Keratinocyte (primary cell): Measurements from ENCODE around the gene MYMK. TPM values are rescaled to one million over a fixed set of nuclear protein-coding genes. Genes with fewer than 3 reads are reported as not detected.

ENCODE experiments used
- DNase-seq: peaks from one replicate; pipeline ENCODE4 v3.0.0-alpha.2; 2011; ENCODE audit warnings: low read depth, missing footprints, low spot score
- FAIRE-seq: peaks from 2 replicates; lab custom pipeline; 2011; peaks lifted over from hg19 to GRCh38; lab: Jason Lieb, UNC
- H2AFZ ChIP-seq: 2 replicates; pipeline ENCODE4 v1.6.0; 2012; ENCODE audit warnings: low read length, control low read depth, inconsistent platforms; ENCODE audit not compliant: control insufficient read depth
- H3K27ac ChIP-seq: 2 replicates; pipeline ENCODE4 v1.5.1; 2011; ENCODE audit warnings: low read length; ENCODE audit not compliant: control insufficient read depth, insufficient read depth
- H3K27me3 ChIP-seq: 3 replicates; pipeline ENCODE4 v1.6.0; 2011; ENCODE audit warnings: low read length; ENCODE audit not compliant: control insufficient read depth, insufficient read depth; ENCODE audit errors: extremely low read depth
- H3K36me3 ChIP-seq, 2 experiments: 2 replicates in 1 of 2; 3 replicates in 1 of 2; pipeline ENCODE4 v1.5.1; 2011; ENCODE audit warnings: low read length in 2 of 2, mild to moderate bottlenecking in 1 of 2; ENCODE audit not compliant: control insufficient read depth in 2 of 2, insufficient read depth in 2 of 2; ENCODE audit errors: extremely low read depth in 1 of 2
- H3K4me1 ChIP-seq: 3 replicates; pipeline ENCODE4 v1.5.1; 2011; ENCODE audit warnings: low read length; ENCODE audit not compliant: control insufficient read depth, insufficient read depth; ENCODE audit errors: extremely low read depth
- H3K4me2 ChIP-seq: 3 replicates; pipeline ENCODE4 v1.6.0; 2011; ENCODE audit warnings: low read depth, low read length; ENCODE audit not compliant: control insufficient read depth, insufficient read depth; ENCODE audit errors: extremely low read depth
- H3K4me3 ChIP-seq, 3 experiments: fragments of 200-600 bp in 1 of 3; sonication (generic) in 1 of 3; 2 replicates in 2 of 3; 3 replicates in 1 of 3; pipeline ENCODE4 v1.5.1; 2011 to 2016; ENCODE audit warnings: low read length in 3 of 3, mild to moderate bottlenecking in 3 of 3, control low read depth in 2 of 3, inconsistent platforms in 1 of 3, low read depth in 1 of 3, mixed read lengths in 1 of 3, mixed run types in 1 of 3, moderate library complexity in 1 of 3; ENCODE audit not compliant: control insufficient read depth in 2 of 3, insufficient read depth in 2 of 3; ENCODE audit errors: extremely low read depth in 1 of 3
- H3K79me2 ChIP-seq: 2 replicates; pipeline ENCODE4 v1.6.0; 2012; ENCODE audit warnings: low read length; ENCODE audit not compliant: control insufficient read depth, insufficient read depth
- H3K9ac ChIP-seq: 3 replicates; pipeline ENCODE4 v1.6.0; 2011; ENCODE audit warnings: low read length; ENCODE audit not compliant: control insufficient read depth, insufficient read depth; ENCODE audit errors: extremely low read depth
- H3K9me1 ChIP-seq: 3 replicates; pipeline ENCODE4 v1.6.0; 2011; ENCODE audit warnings: low read length; ENCODE audit not compliant: control insufficient read depth, insufficient read depth; ENCODE audit errors: extremely low read depth
- H3K9me3 ChIP-seq: 2 replicates; pipeline ENCODE4 v1.5.1; 2012; ENCODE audit warnings: low read depth, low read length; ENCODE audit not compliant: control insufficient read depth
- H4K20me1 ChIP-seq: 3 replicates; pipeline ENCODE4 v1.6.0; 2011; ENCODE audit warnings: low read length; ENCODE audit not compliant: control insufficient read depth, insufficient read depth; ENCODE audit errors: extremely low read depth
- CTCF ChIP-seq, 3 experiments: IDR thresholded peaks in 1 of 3; conservative IDR thresholded peaks in 1 of 3; optimal IDR thresholded peaks in 1 of 3; 2 replicates in 2 of 3; 3 replicates in 1 of 3; pipeline versions ENCODE3 to v1.5.1; 2011; ENCODE audit warnings: low read length in 3 of 3, mild to moderate bottlenecking in 3 of 3, moderate library complexity in 2 of 3, control low read depth in 1 of 3, inconsistent platforms in 1 of 3; ENCODE audit not compliant: insufficient read depth in 2 of 3; ENCODE audit errors: extremely low read depth in 1 of 3
- EZH2 ChIP-seq: IDR thresholded peaks from one replicate; pipeline ENCODE4 v1.6.1; 2012; ENCODE audit warnings: inconsistent platforms, mild to moderate bottlenecking, low read length, moderate library complexity
- dilution Hi-C: fragments of 300-500 bp; cut with MboI; formaldehyde crosslinking; loops from one replicate; pipeline ENCODE4 v1.7.0; 2020; ENCODE audit warnings: low sequenced_read_pairs; ENCODE audit not compliant: extremely low pct_ligation_motif_present
- polyA plus RNA-seq, 5 experiments: library from polyadenylated mRNA; depleted of rRNA in 3 of 5; stranded (reverse) in 3 of 5; stranded (forward) in 1 of 5; unstranded in 1 of 5; fragments of >200 nt; gene quantifications; 1 replicate in 1 of 5; 2 replicates in 3 of 5; 3 replicates in 1 of 5; pipeline versions ENCODE4 v1.2.1 to v1.2.3, GENCODE V29; 2011 to 2012; ENCODE audit warnings: missing spikeins in 2 of 5, low read depth in 1 of 5, low replicate concordance in 1 of 5

MYMK gene
- polyA plus RNA-seq, 1 donor (not counting 4 experiments of a cell fraction or from before 2014, with no cell fraction given) = not detected

- Histone ChIP-seq H3K27ac (no peak overlapping the region), H3K9ac (no peak overlapping the region), H2AFZ (no peak overlapping the region), H3K36me3 (no peaks in the 10 kb centered on the region), H3K4me1 (no peaks in the 10 kb centered on the region), H3K4me2 (no peak overlapping the region), H3K27me3 (peaks cover 23% of the 10 kb centered on the region), H3K9me1 (no peaks in the 10 kb centered on the region), H3K4me3 (no peak overlapping the region), H4K20me1 (peaks cover 2% of the 10 kb centered on the region), H3K79me2 (no peaks in the 10 kb centered on the region), H3K9me3 (no peaks in the 10 kb centered on the region)
- dilution Hi-C loops = no loop called here
- FAIRE-seq = no peak
- TF ChIP-seq CTCF (optimal IDR thresholded peaks at IDR 0.05 in 1 of 3, IDR thresholded peaks at IDR 0.05 in 1 of 3, conservative IDR thresholded peaks at IDR 0.05 in 1 of 3; ENCODE audit: extremely low read depth in 1 of 3, insufficient read depth in 2 of 3, low read length in 3 of 3) (no peak), EZH2 (no peak)
- no peak for DNase-seq
Measured at GRCh38 chr9:133516961-133517350, 7.8 kb downstream of the MYMK start.

- H3K36me3 ChIP-seq = no peaks in the 10 kb centered on the region
- no peak overlapping the region for H2AFZ ChIP-seq
- H3K79me2 ChIP-seq = no peaks in the 10 kb centered on the region
- peaks cover 2% of the 10 kb centered on the region for H4K20me1 ChIP-seq
- no peaks in the 10 kb centered on the region for H3K9me1 ChIP-seq
- no peak for DNase-seq
- H3K4me2 ChIP-seq = no peak overlapping the region
- peaks cover 23% of the 10 kb centered on the region for H3K27me3 ChIP-seq
- no peak overlapping the region for H3K4me3 ChIP-seq
- H3K9ac ChIP-seq = no peak overlapping the region
- H3K27ac ChIP-seq = no peak overlapping the region
- peaks cover 2% of the 10 kb centered on the region for H3K9me3 ChIP-seq
- dilution Hi-C loops = no loop called here
- no peaks in the 10 kb centered on the region for H3K4me1 ChIP-seq
- TF ChIP-seq CTCF (optimal IDR thresholded peaks at IDR 0.05 in 1 of 3, IDR thresholded peaks at IDR 0.05 in 1 of 3, conservative IDR thresholded peaks at IDR 0.05 in 1 of 3; ENCODE audit: extremely low read depth in 1 of 3, insufficient read depth in 2 of 3, low read length in 3 of 3) (no peak), EZH2 (no peak)
- no peak for FAIRE-seq
Measured at GRCh38 chr9:133516256-133516960, 8.4 kb downstream of the MYMK start.
